HG03432 (cell line): ENCODE results near the gene ABT1.

Experiments used
- ATAC-seq: cut with Tn5 transposase; IDR thresholded peaks from one replicate; pipeline ENCODE4 v1.9.1; 2021; ENCODE audit warnings: mild to moderate bottlenecking, moderate library complexity; ENCODE audit not compliant: unreplicated experiment

Gene ABT1

GRCh38 chr6:26571592-26572296 is 25.0 kb upstream of the ABT1 start:
- ATAC-seq: no peak

GRCh38 chr6:26575494-26575939 is 21.2 kb upstream of the ABT1 start:
- no peak for ATAC-seq

- no peak for ATAC-seq
These were observed 20.3 kb upstream of the ABT1 start for GRCh38 chr6:26576407-26576843.

- no peak for ATAC-seq
These were observed 19.6 kb upstream of the ABT1 start for GRCh38 chr6:26576929-26577719.

GRCh38 chr6:26577720-26578072 is 19.1 kb upstream of the ABT1 start:
- no peak for ATAC-seq

GRCh38 chr6:26578279-26578678 is 18.5 kb upstream of the ABT1 start:
- no peak for ATAC-seq

- ATAC-seq: no peak
These were observed 18.0 kb upstream of the ABT1 start for GRCh38 chr6:26578741-26579140.

GRCh38 chr6:26581164-26581915 is 15.4 kb upstream of the ABT1 start:
- ATAC-seq: no peak

- ATAC-seq: no peak
These were observed 7.8 kb upstream of the ABT1 start for GRCh38 chr6:26588965-26589364.

GRCh38 chr6:26592649-26593048 is 4.1 kb upstream of the ABT1 start:
- no peak for ATAC-seq

- no peak for ATAC-seq
These were observed 3.2 kb upstream of the ABT1 start for GRCh38 chr6:26593278-26594130.

- ATAC-seq: no peak
These were observed 2.6 kb upstream of the ABT1 start for GRCh38 chr6:26594131-26594498.

GRCh38 chr6:26594730-26595632 is 1.8 kb upstream of the ABT1 start:
- ATAC-seq: no peak

GRCh38 chr6:26595669-26596269 is 984 bp upstream of the ABT1 start:
- ATAC-seq: peak; percentile 64

- ATAC-seq: no peak
These were observed 625 bp downstream of the ABT1 start for GRCh38 chr6:26597389-26597766.

- ATAC-seq: no peak
These were observed 1.1 kb downstream of the ABT1 start for GRCh38 chr6:26597821-26598220.

- ATAC-seq: no peak
These were observed 1.5 kb downstream of the ABT1 start for GRCh38 chr6:26598267-26598666.

GRCh38 chr6:26599134-26599533 is 2.4 kb downstream of the ABT1 start:
- no peak for ATAC-seq

GRCh38 chr6:26599591-26599990 is 2.8 kb downstream of the ABT1 start:
- ATAC-seq: no peak
